Ishikawa (cell line): Measurements from ENCODE around the gene ASCC1.

Source experiments
- RAD21 ChIP-seq: IDR thresholded peaks from 2 replicates; pipeline ENCODE4 v1.6.1; 2012; ENCODE audit warnings: low read depth
- TEAD4 ChIP-seq: IDR thresholded peaks from 2 replicates; pipeline ENCODE4 v1.6.1; 2012
- TF ChIP-seq, protein P1 (sequence below): IDR thresholded peaks from 2 replicates; pipeline ENCODE4 v1.6.1; 2012

DNA sequence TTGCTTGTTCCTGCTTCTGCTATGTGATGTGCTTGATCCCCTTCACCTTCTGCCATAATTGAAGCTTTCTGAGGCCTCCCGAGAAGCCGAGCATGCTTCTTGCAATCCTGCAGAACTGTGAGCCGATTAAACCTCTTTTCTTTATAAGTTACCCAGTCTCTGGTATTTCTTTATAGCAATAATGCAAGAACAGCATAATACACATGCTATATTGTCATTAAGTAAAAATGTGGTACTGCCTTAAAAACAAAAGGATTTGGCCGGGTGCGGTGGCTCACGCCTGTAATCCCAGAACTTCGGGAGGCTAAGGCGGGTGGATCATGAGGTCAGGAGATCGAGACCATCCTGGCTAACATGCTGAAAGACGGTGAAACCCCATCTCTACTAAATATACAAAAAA lies 59.9 kb downstream of the ASCC1 start:
- TF ChIP-seq RAD21 (no peak), TEAD4 (no peak)
- TF ChIP-seq, protein P1, sequence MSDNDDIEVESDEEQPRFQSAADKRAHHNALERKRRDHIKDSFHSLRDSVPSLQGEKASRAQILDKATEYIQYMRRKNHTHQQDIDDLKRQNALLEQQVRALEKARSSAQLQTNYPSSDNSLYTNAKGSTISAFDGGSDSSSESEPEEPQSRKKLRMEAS = no peak
